WERI-Rb-1 (cell line): Measurements from ENCODE around the gene KCND3.
A peak's percentile ranks its signal among the peaks of the same experiment; 100 is the strongest.

Experiments used
- DNase-seq: peaks from one replicate; pipeline ENCODE4 v3.0.0-alpha.2; 2020
- H3K27ac ChIP-seq: fragments of 250-450 bp; sonication (Bioruptor Pico); 2 replicates; pipeline ENCODE4 v1.5.1; 2020; ENCODE audit warnings: mild to moderate bottlenecking, moderate library complexity
- H3K27me3 ChIP-seq: fragments of 250-450 bp; sonication (Bioruptor Pico); 2 replicates; pipeline ENCODE4 v1.5.1; 2021; ENCODE audit warnings: mild to moderate bottlenecking, low read depth, moderate library complexity; ENCODE audit not compliant: insufficient read depth, severe bottlenecking
- H3K36me3 ChIP-seq: fragments of 250-450 bp; sonication (Bioruptor Pico); 2 replicates; pipeline ENCODE4 v1.5.1; 2020; ENCODE audit warnings: mild to moderate bottlenecking, moderate library complexity
- H3K4me3 ChIP-seq: 2 replicates; pipeline ENCODE4 v1.5.1; 2011; ENCODE audit warnings: low read depth, mild to moderate bottlenecking, control low read depth, low read length
- H3K9me3 ChIP-seq: fragments of 250-450 bp; sonication (Bioruptor Pico); 2 replicates; pipeline ENCODE4 v1.5.1; 2021; ENCODE audit warnings: mild to moderate bottlenecking, moderate library complexity; ENCODE audit not compliant: severe bottlenecking
- TF ChIP-seq, protein P1 (sequence below): IDR thresholded peaks from 2 replicates; pipeline ENCODE4 v1.5.1; 2011; ENCODE audit warnings: low read depth, mild to moderate bottlenecking, control low read depth, inconsistent platforms, low read length

Gene KCND3

DNA sequence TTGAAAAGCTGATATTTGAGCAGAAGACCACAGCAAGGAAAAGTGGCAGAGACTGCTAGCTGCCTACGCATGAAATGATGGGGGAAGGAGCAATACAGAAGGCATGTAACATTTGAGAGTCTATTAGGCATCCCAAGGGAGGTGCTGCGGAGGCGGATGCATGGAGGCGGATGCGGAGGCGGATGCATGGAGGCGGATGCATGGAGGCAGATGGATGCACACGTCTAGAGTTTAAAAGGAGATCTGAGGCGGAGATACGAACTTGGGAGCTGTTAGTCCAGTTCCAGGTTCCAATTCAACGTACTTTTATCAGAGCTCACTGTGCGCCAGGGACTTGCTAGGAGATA, 234.5 kb downstream of the KCND3 start:
- peak overlapping the region; percentile 86 for H3K27ac ChIP-seq
- TF ChIP-seq, protein P1, sequence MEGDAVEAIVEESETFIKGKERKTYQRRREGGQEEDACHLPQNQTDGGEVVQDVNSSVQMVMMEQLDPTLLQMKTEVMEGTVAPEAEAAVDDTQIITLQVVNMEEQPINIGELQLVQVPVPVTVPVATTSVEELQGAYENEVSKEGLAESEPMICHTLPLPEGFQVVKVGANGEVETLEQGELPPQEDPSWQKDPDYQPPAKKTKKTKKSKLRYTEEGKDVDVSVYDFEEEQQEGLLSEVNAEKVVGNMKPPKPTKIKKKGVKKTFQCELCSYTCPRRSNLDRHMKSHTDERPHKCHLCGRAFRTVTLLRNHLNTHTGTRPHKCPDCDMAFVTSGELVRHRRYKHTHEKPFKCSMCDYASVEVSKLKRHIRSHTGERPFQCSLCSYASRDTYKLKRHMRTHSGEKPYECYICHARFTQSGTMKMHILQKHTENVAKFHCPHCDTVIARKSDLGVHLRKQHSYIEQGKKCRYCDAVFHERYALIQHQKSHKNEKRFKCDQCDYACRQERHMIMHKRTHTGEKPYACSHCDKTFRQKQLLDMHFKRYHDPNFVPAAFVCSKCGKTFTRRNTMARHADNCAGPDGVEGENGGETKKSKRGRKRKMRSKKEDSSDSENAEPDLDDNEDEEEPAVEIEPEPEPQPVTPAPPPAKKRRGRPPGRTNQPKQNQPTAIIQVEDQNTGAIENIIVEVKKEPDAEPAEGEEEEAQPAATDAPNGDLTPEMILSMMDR: no peak
- DNase-seq: peak; percentile 56
- H3K9me3 ChIP-seq: no peaks in the 10 kb centered on the region
- peak overlapping the region; percentile 59 for H3K4me3 ChIP-seq
- no peaks in the 10 kb centered on the region for H3K27me3 ChIP-seq
- peaks cover 26% of the 10 kb centered on the region for H3K36me3 ChIP-seq

DNA sequence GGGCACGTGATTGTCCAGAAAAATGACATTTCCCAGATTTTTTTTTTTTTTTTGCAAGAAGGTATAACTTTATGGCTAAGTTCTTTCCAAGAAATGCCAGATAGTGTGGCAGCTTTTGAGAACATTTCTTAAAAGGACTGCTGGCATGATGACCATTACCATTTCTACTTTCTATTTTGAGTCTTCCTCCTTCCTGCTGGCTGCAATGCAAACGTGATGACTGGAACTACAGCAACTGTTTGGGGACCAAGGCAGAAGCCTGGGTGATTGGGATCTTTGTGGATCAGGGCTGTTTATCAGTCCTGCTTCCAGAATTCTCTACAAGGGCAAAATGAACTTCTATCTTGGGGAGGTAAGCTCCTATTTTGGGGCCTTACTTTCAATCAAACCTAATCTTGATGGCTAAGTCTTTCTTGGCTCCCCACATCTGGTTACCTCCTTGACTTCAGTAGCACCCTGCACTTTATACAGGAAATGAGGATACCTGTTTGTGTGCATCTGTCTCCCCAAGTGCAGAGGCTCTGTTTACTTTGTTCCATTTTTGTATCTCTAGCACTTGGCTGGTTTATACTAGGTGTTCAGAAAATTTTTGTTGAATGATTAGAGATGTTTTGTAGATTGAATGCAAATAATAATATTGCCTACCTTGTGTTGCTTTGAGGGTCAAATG, 237.4 kb downstream of the KCND3 start:
- DNase-seq: no peak
- TF ChIP-seq, protein P1: no peak

DNA sequence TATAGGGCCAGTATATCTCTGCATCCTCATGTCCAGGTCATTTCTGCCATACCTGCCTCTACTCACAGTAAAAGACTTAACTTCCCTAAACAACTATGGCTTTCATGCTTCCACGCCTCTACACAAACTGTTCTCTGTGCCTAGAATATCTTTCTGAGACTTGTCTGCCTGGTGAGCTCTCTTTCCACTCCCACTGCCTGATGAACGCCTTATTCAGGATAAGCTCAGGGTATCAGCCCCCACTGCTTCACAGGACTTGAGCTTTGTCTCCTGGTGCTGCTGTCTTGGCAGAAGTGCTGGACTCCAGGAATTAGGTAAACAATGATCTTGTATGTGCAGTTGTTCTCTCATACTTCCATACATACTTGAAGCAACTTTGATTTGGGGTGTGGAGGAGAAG, 238.6 kb downstream of the KCND3 start:
- TF ChIP-seq, protein P1: no peak
- no peak for DNase-seq
- no peak overlapping the region for H3K4me3 ChIP-seq
- no peak overlapping the region for H3K27ac ChIP-seq
- H3K9me3 ChIP-seq: peaks cover 3% of the 10 kb centered on the region
- no peaks in the 10 kb centered on the region for H3K27me3 ChIP-seq
- peaks cover 1% of the 10 kb centered on the region; the same call in 1 of the 2 replicates for H3K36me3 ChIP-seq

More for the DNA sequence above, 237.4 kb downstream of the KCND3 start:
- Histone ChIP-seq H3K4me3 (no peak overlapping the region), H3K27me3 (no peaks in the 10 kb centered on the region), H3K27ac (no peak overlapping the region), H3K36me3 (peaks cover 2% of the 10 kb centered on the region; the same call in 1 of the 2 replicates), H3K9me3 (peaks cover 3% of the 10 kb centered on the region)

DNA sequence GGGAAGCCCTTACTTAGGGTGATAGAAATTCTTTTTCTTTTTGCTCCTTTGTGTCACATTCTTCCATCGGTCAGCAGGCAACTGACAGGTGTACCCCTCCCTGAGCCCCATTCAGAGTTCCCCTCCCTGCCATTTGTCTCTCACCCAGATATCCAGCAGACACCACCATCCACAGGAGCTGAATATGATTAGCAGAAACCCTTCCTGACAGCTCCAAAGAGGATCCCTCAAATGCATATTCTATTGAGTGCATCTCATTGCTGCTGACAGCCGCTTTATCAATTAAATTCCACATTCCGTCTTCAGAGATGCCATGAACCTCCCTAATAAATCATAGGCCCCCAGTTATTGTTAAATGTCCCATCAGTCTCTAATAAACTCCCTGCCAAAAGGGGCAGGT, 239.8 kb downstream of the KCND3 start:
- TF ChIP-seq, protein P1: no peak
- no peak for DNase-seq
- no peaks in the 10 kb centered on the region for H3K27me3 ChIP-seq
- no peak overlapping the region for H3K27ac ChIP-seq
- no peak overlapping the region for H3K4me3 ChIP-seq
- peaks cover 3% of the 10 kb centered on the region for H3K9me3 ChIP-seq
- H3K36me3 ChIP-seq: no peaks in the 10 kb centered on the region

DNA sequence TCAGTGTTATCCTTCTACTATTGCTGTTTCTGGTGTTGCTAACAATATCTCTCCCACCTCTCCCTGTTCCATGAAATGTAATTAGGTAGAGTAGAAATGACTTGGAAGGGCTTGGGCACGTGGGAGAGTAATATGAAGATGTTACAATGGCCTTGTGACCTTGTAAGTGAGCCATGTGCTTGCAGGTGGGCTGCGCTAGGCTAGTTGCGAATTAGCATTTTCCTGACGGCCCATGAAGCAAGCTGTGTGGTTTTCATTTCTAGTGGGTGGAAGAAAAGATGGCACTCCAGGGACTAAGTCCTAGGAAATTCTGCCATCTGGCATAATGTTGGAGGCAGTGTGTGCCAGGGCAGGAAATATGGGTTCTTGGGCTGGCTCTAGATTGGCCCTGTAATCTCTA, 241.5 kb downstream of the KCND3 start:
- DNase-seq: no peak
- Histone ChIP-seq H3K36me3 (no peaks in the 10 kb centered on the region), H3K27me3 (no peaks in the 10 kb centered on the region), H3K27ac (peak overlapping the region; percentile 19; the same call in 1 of the 2 replicates), H3K9me3 (peaks cover 3% of the 10 kb centered on the region), H3K4me3 (no peak overlapping the region)
- TF ChIP-seq, protein P1: no peak

DNA sequence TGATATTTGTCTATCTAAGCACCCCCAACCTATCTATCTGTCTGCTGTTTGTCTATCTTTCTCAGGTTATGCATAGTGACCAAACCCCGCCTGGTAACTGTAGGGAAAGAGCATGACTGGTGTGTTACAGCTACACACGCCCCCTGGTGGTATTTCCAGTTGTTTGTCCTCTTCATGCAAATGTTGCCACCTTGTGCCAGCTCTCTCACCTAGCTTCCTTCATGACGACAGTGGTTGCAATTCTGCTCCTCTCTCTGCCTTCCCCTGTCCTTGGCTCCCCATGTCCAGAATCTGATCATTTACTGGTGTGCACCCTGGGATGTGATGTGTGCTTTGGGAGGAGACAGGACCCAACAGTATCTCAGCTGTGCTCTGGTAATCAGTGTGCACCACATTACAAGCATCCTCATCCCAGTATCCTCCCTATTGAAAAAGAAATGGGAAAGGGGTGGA, 242.2 kb downstream of the KCND3 start:
- H3K27me3 ChIP-seq: no peaks in the 10 kb centered on the region
- peak; percentile 61 for DNase-seq
- TF ChIP-seq, protein P1: peak; percentile 84
- H3K27ac ChIP-seq: no peak overlapping the region
- no peaks in the 10 kb centered on the region for H3K36me3 ChIP-seq
- no peak overlapping the region for H3K4me3 ChIP-seq
- peaks cover 3% of the 10 kb centered on the region for H3K9me3 ChIP-seq
